Measurements from ENCODE around the gene PXN. TPM values are rescaled to one million over a fixed set of nuclear protein-coding genes. Genes with fewer than 3 reads are reported as not detected.
"Not testable (repeated sequence)": the region's sequence is repeated elsewhere in the genome, so short reads cannot be mapped to it uniquely, and the experiment has no call there.

PXN gene
- total and polyA plus RNA-seq, 4 experiments from 2014 or later = 81.7 to 126 (median 112) TPM

GRCh38 chr12:120204171-120204570 is 61.4 kb downstream of the PXN start:
- intact Hi-C loops (cut with micrococcal nuclease) = loop anchor here (5.0 kb wide), 2 partner anchors 483 to 1683 kb away; partner anchors contain the start of genes MLEC and PSMD9
- no peak for DNase-seq
- H3K27ac Mint-ChIP-seq = no peak overlapping the region
- no peak overlapping the region for H3K4me3 ChIP-seq (ENCODE audit: low read length in 2 of 2)
- H3K9me3 Mint-ChIP-seq = no peaks in the 10 kb centered on the region
- no peak overlapping the region for H3K4me3 Mint-ChIP-seq
- peaks cover 1 to 28% of the 10 kb centered on the region in 2 donors for H3K36me3 Mint-ChIP-seq
- peaks cover 21% of the 10 kb centered on the region for H3K4me1 ChIP-seq (ENCODE audit: insufficient read depth, low read length)
- H3K36me3 ChIP-seq (ENCODE audit: insufficient read depth, low read length) = peaks cover 4% of the 10 kb centered on the region
- H3K9me3 ChIP-seq (ENCODE audit: control insufficient read depth in 1 of 2, low read length in 2 of 2) = no peaks in the 10 kb centered on the region
- no peaks in the 10 kb centered on the region for H3K27me3 ChIP-seq (ENCODE audit: insufficient read depth, low read length)
- peaks cover 12 to 35% (median 22%) of the 10 kb centered on the region in 4 donors for H3K4me1 Mint-ChIP-seq
- ChIA-PET CTCF (ENCODE audit: partially characterized antibody) (interaction anchor here (0.7 to 4.4 kb wide), 5 partner anchors 15 to 79 kb away, joined by 3 to 82 read pairs (median 4); partner anchors contain the start of gene PXN), POLR2A (ENCODE audit: partially characterized antibody) (interaction anchor here (1.7 kb wide), 1 partner anchor 88 kb away, joined by 6 read pairs; the partner anchor contains the start of gene RNU4-2)
- no peak overlapping the region for H3K27ac ChIP-seq (ENCODE audit: low read depth, low read length)
- H3K27me3 Mint-ChIP-seq = no peaks in the 10 kb centered on the region

- CTCF ChIA-PET (ENCODE audit: partially characterized antibody) = interaction anchor here (0.7 to 6.2 kb wide), 23 partner anchors 10 to 381 kb away, joined by 3 to 87 read pairs (median 7); partner anchors contain the start of genes BICDL1, POP5, PXN and RNU4-1
- intact Hi-C loops (cut with micrococcal nuclease) = loop anchor here (2.0 to 5.0 kb wide), 4 partner anchors 28 to 1687 kb away; partner anchors contain the start of genes MLEC, PSMD9 and RAB35
Measured at GRCh38 chr12:120200364-120200800, 65.1 kb downstream of the PXN start.

GRCh38 chr12:120199595-120200306 is 65.8 kb downstream of the PXN start:
- intact Hi-C loops (cut with micrococcal nuclease) = loop anchor here (2.0 to 5.0 kb wide), 4 partner anchors 29 to 1688 kb away; partner anchors contain the start of genes MLEC, PSMD9 and RAB35
- H3K4me3 Mint-ChIP-seq = peak overlapping the region; percentile 93 to 99 (median 98)
- H3K4me1 Mint-ChIP-seq = peaks cover 27 to 67% (median 41%) of the 10 kb centered on the region in 4 donors
- H3K4me3 ChIP-seq (ENCODE audit: low read length in 2 of 2) = peak overlapping the region; percentile 80 to 91
- peak overlapping the region; percentile 93 to 99 (median 98) for H3K27ac Mint-ChIP-seq
- H3K9me3 ChIP-seq (ENCODE audit: control insufficient read depth in 1 of 2, low read length in 2 of 2) = no peaks in the 10 kb centered on the region
- H3K9me3 Mint-ChIP-seq = no peaks in the 10 kb centered on the region
- H3K36me3 ChIP-seq (ENCODE audit: insufficient read depth, low read length) = peaks cover 32% of the 10 kb centered on the region
- no peaks in the 10 kb centered on the region for H3K27me3 Mint-ChIP-seq
- peaks cover 18 to 56% of the 10 kb centered on the region in 2 donors for H3K36me3 Mint-ChIP-seq
- ChIA-PET CTCF (ENCODE audit: partially characterized antibody) (interaction anchor here (1.3 to 6.2 kb wide), 2 partner anchors 28 to 66 kb away, joined by 4 to 87 read pairs; partner anchors contain the start of gene PXN), POLR2A (ENCODE audit: partially characterized antibody) (interaction anchor here (1.4 to 8.9 kb wide), 17 partner anchors 11 to 296 kb away, joined by 4 to 241 read pairs (median 10); partner anchors contain the start of genes DYNLL1, PXN, RAB35 and RNU4-1)
- peak in 1 of 5 donors; percentile 59 for DNase-seq
- peaks cover 47% of the 10 kb centered on the region for H3K4me1 ChIP-seq (ENCODE audit: insufficient read depth, low read length)
- peak overlapping the region; percentile 84 for H3K27ac ChIP-seq (ENCODE audit: low read depth, low read length)
- no peaks in the 10 kb centered on the region for H3K27me3 ChIP-seq (ENCODE audit: insufficient read depth, low read length)

More at GRCh38 chr12:120200364-120200800, 65.1 kb downstream of the PXN start:
- H3K4me1 ChIP-seq (ENCODE audit: insufficient read depth, low read length) = peaks cover 42% of the 10 kb centered on the region
- H3K4me1 Mint-ChIP-seq = peaks cover 23 to 60% (median 36%) of the 10 kb centered on the region in 4 donors
- H3K27ac Mint-ChIP-seq = peak overlapping the region; percentile 93 to 99 (median 98)
- H3K4me3 Mint-ChIP-seq = peak overlapping the region; percentile 93 to 99 (median 98)
- H3K9me3 Mint-ChIP-seq = no peaks in the 10 kb centered on the region
- peak overlapping the region; percentile 80 to 91 for H3K4me3 ChIP-seq (ENCODE audit: low read length in 2 of 2)
- POLR2A ChIA-PET (ENCODE audit: partially characterized antibody) = interaction anchor here (1.0 to 8.9 kb wide), 30 partner anchors 9 to 834 kb away, joined by 4 to 241 read pairs (median 8); partner anchors contain the start of genes BICDL1, DYNLL1, PXN and RAB35
- no peaks in the 10 kb centered on the region for H3K27me3 ChIP-seq (ENCODE audit: insufficient read depth, low read length)
- peaks cover 18 to 50% of the 10 kb centered on the region in 2 donors for H3K36me3 Mint-ChIP-seq
- peaks cover 32% of the 10 kb centered on the region for H3K36me3 ChIP-seq (ENCODE audit: insufficient read depth, low read length)
- no peaks in the 10 kb centered on the region for H3K9me3 ChIP-seq (ENCODE audit: control insufficient read depth in 1 of 2, low read length in 2 of 2)
- DNase-seq = peak in 1 of 5 donors; percentile 19
- H3K27me3 Mint-ChIP-seq = no peaks in the 10 kb centered on the region
- H3K27ac ChIP-seq (ENCODE audit: low read depth, low read length) = peak overlapping the region; percentile 84

GRCh38 chr12:120199025-120199424 is 66.5 kb downstream of the PXN start:
- H3K4me1 ChIP-seq (ENCODE audit: insufficient read depth, low read length) = peaks cover 49% of the 10 kb centered on the region
- H3K27ac ChIP-seq (ENCODE audit: low read depth, low read length) = peak overlapping the region; percentile 84
- DNase-seq = no peak
- H3K4me1 Mint-ChIP-seq = peaks cover 28 to 69% (median 43%) of the 10 kb centered on the region in 4 donors
- H3K9me3 Mint-ChIP-seq = no peaks in the 10 kb centered on the region
- H3K27ac Mint-ChIP-seq = peak overlapping the region; percentile 82 to 98 (median 93)
- H3K36me3 Mint-ChIP-seq = peaks cover 18 to 56% of the 10 kb centered on the region in 2 donors
- POLR2A ChIA-PET (ENCODE audit: partially characterized antibody) = interaction anchor here (3.8 to 8.9 kb wide), 4 partner anchors 30 to 92 kb away, joined by 52 to 241 read pairs (median 108); partner anchors contain the start of genes PXN, RAB35, RNU4-1 and RNU4-2
- intact Hi-C loops (cut with micrococcal nuclease) = no loop called here
- H3K36me3 ChIP-seq (ENCODE audit: insufficient read depth, low read length) = peaks cover 32% of the 10 kb centered on the region
- H3K4me3 ChIP-seq (ENCODE audit: low read length in 2 of 2) = no peak overlapping the region
- CTCF ChIA-PET (ENCODE audit: partially characterized antibody) = interaction anchor here (1.3 to 6.2 kb wide), 2 partner anchors 29 to 67 kb away, joined by 4 to 87 read pairs; partner anchors contain the start of gene PXN
- H3K9me3 ChIP-seq (ENCODE audit: control insufficient read depth in 1 of 2, low read length in 2 of 2) = no peaks in the 10 kb centered on the region
- peak overlapping the region; percentile 70 to 99 (median 98) for H3K4me3 Mint-ChIP-seq
- no peaks in the 10 kb centered on the region for H3K27me3 ChIP-seq (ENCODE audit: insufficient read depth, low read length)
- no peaks in the 10 kb centered on the region for H3K27me3 Mint-ChIP-seq

GRCh38 chr12:120197542-120197887 is 68.0 kb downstream of the PXN start:
- POLR2A ChIA-PET (ENCODE audit: partially characterized antibody) = interaction anchor here (0.8 to 8.9 kb wide), 4 partner anchors 80 to 299 kb away, joined by 3 to 241 read pairs (median 4); partner anchors contain the start of genes RNU4-1 and RNU4-2
- peaks cover 32 to 78% (median 48%) of the 10 kb centered on the region in 4 donors for H3K4me1 Mint-ChIP-seq
- CTCF ChIA-PET (ENCODE audit: partially characterized antibody) = interaction anchor here (6.2 kb wide), 1 partner anchor 68 kb away, joined by 87 read pairs; the partner anchor contains the start of gene PXN
- Histone ChIP-seq H3K27ac (ENCODE audit: low read depth, low read length) (peak overlapping the region; percentile 3), H3K27me3 (ENCODE audit: insufficient read depth, low read length) (no peaks in the 10 kb centered on the region), H3K4me1 (ENCODE audit: insufficient read depth, low read length) (peaks cover 58% of the 10 kb centered on the region), H3K4me3 (ENCODE audit: low read length in 2 of 2) (no peak overlapping the region), H3K9me3 (ENCODE audit: control insufficient read depth in 1 of 2, low read length in 2 of 2) (no peaks in the 10 kb centered on the region), H3K36me3 (ENCODE audit: insufficient read depth, low read length) (peaks cover 32% of the 10 kb centered on the region)
- H3K36me3 Mint-ChIP-seq = peaks cover 18 to 61% of the 10 kb centered on the region in 2 donors
- intact Hi-C loops (cut with micrococcal nuclease) = no loop called here
- H3K9me3 Mint-ChIP-seq = no peaks in the 10 kb centered on the region
- peak overlapping the region in 4 of 7 donors; percentile 29 to 98 (median 46) for H3K27ac Mint-ChIP-seq
- no peak for DNase-seq
- peak overlapping the region in 2 of 8 donors; percentile 22 to 39 for H3K4me3 Mint-ChIP-seq
- no peaks in the 10 kb centered on the region for H3K27me3 Mint-ChIP-seq

- peaks cover 18 to 61% of the 10 kb centered on the region in 2 donors for H3K36me3 Mint-ChIP-seq
- H3K9me3 ChIP-seq (ENCODE audit: control insufficient read depth in 1 of 2, low read length in 2 of 2); H3K27me3 ChIP-seq (ENCODE audit: insufficient read depth, low read length); H3K4me3 ChIP-seq (ENCODE audit: low read length in 2 of 2); intact Hi-C loops (cut with micrococcal nuclease); H3K27me3 Mint-ChIP-seq; DNase-seq; H3K9me3 Mint-ChIP-seq: not testable (repeated sequence)
- Histone ChIP-seq H3K27ac (ENCODE audit: low read depth, low read length) (peak overlapping the region; percentile 3), H3K4me1 (ENCODE audit: insufficient read depth, low read length) (peaks cover 55% of the 10 kb centered on the region), H3K36me3 (ENCODE audit: insufficient read depth, low read length) (peaks cover 32% of the 10 kb centered on the region)
- peak overlapping the region in 4 of 8 donors; percentile 22 to 39 (median 28) for H3K4me3 Mint-ChIP-seq
- H3K4me1 Mint-ChIP-seq = peaks cover 28 to 77% (median 48%) of the 10 kb centered on the region in 4 donors
- peak overlapping the region in 6 of 7 donors; percentile 24 to 98 (median 54) for H3K27ac Mint-ChIP-seq
- ChIA-PET POLR2A (ENCODE audit: partially characterized antibody) (interaction anchor here (0.8 to 8.9 kb wide), 5 partner anchors 31 to 300 kb away, joined by 3 to 241 read pairs (median 4); partner anchors contain the start of genes RNU4-1 and RNU4-2), CTCF (ENCODE audit: partially characterized antibody) (interaction anchor here (1.1 to 6.2 kb wide), 4 partner anchors 31 to 105 kb away, joined by 3 to 87 read pairs (median 4); partner anchors contain the start of genes PXN and SIRT4)
Measured at GRCh38 chr12:120196817-120197541, 68.6 kb downstream of the PXN start.

All from CD4-positive, alpha-beta memory T cell (primary cell).